AG09309 (cell line): ENCODE data around the gene B2M.

Experiments used
- DNase-seq: peaks from one replicate; pipeline ENCODE4 v3.0.0-alpha.2; 2010; ENCODE audit warnings: low read depth
- H3K4me3 ChIP-seq: 2 replicates; pipeline ENCODE4 v1.5.1; 2011; ENCODE audit warnings: mild to moderate bottlenecking, low read depth, low read length, moderate library complexity; ENCODE audit not compliant: control insufficient read depth
- TF ChIP-seq, protein P1 (sequence below): IDR thresholded peaks from 2 replicates; pipeline ENCODE4 v1.5.1; 2011; ENCODE audit warnings: mild to moderate bottlenecking, low read depth, low read length, inconsistent platforms; ENCODE audit not compliant: insufficient read depth, control insufficient read depth; ENCODE audit errors: missing control alignments

Gene B2M

DNA sequence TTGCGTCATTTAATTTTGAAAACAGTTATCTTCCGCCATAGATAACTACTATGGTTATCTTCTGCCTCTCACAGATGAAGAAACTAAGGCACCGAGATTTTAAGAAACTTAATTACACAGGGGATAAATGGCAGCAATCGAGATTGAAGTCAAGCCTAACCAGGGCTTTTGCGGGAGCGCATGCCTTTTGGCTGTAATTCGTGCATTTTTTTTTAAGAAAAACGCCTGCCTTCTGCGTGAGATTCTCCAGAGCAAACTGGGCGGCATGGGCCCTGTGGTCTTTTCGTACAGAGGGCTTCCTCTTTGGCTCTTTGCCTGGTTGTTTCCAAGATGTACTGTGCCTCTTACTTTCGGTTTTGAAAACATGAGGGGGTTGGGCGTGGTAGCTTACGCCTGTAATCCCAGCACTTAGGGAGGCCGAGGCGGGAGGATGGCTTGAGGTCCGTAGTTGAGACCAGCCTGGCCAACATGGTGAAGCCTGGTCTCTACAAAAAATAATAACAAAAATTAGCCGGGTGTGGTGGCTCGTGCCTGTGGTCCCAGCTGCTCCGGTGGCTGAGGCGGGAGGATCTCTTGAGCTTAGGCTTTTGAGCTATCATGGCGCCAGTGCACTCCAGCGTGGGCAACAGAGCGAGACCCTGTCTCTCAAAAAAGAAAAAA lies 1.2 kb downstream of the B2M start:
- peak overlapping the region; percentile 81 for H3K4me3 ChIP-seq
- DNase-seq, result peak; percentile 65
- TF ChIP-seq, protein P1, sequence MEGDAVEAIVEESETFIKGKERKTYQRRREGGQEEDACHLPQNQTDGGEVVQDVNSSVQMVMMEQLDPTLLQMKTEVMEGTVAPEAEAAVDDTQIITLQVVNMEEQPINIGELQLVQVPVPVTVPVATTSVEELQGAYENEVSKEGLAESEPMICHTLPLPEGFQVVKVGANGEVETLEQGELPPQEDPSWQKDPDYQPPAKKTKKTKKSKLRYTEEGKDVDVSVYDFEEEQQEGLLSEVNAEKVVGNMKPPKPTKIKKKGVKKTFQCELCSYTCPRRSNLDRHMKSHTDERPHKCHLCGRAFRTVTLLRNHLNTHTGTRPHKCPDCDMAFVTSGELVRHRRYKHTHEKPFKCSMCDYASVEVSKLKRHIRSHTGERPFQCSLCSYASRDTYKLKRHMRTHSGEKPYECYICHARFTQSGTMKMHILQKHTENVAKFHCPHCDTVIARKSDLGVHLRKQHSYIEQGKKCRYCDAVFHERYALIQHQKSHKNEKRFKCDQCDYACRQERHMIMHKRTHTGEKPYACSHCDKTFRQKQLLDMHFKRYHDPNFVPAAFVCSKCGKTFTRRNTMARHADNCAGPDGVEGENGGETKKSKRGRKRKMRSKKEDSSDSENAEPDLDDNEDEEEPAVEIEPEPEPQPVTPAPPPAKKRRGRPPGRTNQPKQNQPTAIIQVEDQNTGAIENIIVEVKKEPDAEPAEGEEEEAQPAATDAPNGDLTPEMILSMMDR, result no peak

DNA sequence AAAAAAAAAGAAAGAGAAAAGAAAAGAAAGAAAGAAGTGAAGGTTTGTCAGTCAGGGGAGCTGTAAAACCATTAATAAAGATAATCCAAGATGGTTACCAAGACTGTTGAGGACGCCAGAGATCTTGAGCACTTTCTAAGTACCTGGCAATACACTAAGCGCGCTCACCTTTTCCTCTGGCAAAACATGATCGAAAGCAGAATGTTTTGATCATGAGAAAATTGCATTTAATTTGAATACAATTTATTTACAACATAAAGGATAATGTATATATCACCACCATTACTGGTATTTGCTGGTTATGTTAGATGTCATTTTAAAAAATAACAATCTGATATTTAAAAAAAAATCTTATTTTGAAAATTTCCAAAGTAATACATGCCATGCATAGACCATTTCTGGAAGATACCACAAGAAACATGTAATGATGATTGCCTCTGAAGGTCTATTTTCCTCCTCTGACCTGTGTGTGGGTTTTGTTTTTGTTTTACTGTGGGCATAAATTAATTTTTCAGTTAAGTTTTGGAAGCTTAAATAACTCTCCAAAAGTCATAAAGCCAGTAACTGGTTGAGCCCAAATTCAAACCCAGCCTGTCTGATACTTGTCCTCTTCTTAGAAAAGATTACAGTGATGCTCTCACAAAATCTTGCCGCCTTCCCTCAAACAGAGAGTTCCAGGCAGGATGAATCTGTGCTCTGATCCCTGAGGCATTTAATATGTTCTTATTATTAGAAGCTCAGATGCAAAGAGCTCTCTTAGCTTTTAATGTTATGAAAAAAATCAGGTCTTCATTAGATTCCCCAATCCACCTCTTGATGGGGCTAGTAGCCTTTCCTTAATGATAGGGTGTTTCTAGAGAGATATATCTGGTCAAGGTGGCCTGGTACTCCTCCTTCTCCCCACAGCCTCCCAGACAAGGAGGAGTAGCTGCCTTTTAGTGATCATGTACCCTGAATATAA lies 2.0 kb downstream of the B2M start:
- H3K4me3 ChIP-seq, result peak overlapping the region; percentile 81
- TF ChIP-seq, protein P1, result peak; percentile 41
- DNase-seq, result no peak

DNA sequence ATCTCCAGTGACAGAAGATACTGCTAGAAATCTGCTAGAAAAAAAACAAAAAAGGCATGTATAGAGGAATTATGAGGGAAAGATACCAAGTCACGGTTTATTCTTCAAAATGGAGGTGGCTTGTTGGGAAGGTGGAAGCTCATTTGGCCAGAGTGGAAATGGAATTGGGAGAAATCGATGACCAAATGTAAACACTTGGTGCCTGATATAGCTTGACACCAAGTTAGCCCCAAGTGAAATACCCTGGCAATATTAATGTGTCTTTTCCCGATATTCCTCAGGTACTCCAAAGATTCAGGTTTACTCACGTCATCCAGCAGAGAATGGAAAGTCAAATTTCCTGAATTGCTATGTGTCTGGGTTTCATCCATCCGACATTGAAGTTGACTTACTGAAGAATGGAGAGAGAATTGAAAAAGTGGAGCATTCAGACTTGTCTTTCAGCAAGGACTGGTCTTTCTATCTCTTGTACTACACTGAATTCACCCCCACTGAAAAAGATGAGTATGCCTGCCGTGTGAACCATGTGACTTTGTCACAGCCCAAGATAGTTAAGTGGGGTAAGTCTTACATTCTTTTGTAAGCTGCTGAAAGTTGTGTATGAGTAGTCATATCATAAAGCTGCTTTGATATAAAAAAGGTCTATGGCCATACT lies 4.0 kb downstream of the B2M start:
- DNase-seq, result no peak
- TF ChIP-seq, protein P1, result no peak
- no peak overlapping the region for H3K4me3 ChIP-seq

DNA sequence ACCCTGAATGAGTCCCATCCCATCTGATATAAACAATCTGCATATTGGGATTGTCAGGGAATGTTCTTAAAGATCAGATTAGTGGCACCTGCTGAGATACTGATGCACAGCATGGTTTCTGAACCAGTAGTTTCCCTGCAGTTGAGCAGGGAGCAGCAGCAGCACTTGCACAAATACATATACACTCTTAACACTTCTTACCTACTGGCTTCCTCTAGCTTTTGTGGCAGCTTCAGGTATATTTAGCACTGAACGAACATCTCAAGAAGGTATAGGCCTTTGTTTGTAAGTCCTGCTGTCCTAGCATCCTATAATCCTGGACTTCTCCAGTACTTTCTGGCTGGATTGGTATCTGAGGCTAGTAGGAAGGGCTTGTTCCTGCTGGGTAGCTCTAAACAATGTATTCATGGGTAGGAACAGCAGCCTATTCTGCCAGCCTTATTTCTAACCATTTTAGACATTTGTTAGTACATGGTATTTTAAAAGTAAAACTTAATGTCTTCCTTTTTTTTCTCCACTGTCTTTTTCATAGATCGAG lies 4.5 kb downstream of the B2M start:
- TF ChIP-seq, protein P1, result no peak
- no peak for DNase-seq
- no peak overlapping the region for H3K4me3 ChIP-seq

DNA sequence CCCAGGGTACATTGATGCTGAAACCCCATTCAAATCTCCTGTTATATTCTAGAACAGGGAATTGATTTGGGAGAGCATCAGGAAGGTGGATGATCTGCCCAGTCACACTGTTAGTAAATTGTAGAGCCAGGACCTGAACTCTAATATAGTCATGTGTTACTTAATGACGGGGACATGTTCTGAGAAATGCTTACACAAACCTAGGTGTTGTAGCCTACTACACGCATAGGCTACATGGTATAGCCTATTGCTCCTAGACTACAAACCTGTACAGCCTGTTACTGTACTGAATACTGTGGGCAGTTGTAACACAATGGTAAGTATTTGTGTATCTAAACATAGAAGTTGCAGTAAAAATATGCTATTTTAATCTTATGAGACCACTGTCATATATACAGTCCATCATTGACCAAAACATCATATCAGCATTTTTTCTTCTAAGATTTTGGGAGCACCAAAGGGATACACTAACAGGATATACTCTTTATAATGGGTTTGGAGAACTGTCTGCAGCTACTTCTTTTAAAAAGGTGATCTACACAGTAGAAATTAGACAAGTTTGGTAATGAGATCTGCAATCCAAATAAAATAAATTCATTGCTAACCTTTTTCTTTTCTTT lies 5.8 kb downstream of the B2M start:
- TF ChIP-seq, protein P1, result no peak
- no peak for DNase-seq

More for the DNA sequence above, 5.8 kb downstream of the B2M start:
- H3K4me3 ChIP-seq, result no peak overlapping the region
